H9 (cell line): ENCODE measurements around the gene FAM184A. TPM values are rescaled to one million over a fixed set of nuclear protein-coding genes. Genes with fewer than 3 reads are reported as not detected.

Source experiments
- DNase-seq: peaks from one replicate; pipeline ENCODE4 v3.0.0-alpha.2; 2017
- H2AFZ ChIP-seq: one replicate; pipeline ENCODE4 v1.6.1; 2013; ENCODE audit warnings: mild to moderate bottlenecking, low read length, control low read depth, moderate library complexity
- H2AK5ac ChIP-seq: 2 replicates; pipeline ENCODE4 v1.6.1; 2013; ENCODE audit warnings: low read length, control low read depth, mixed read lengths; ENCODE audit not compliant: insufficient read length
- H2BK120ac ChIP-seq: one replicate; pipeline ENCODE4 v1.6.1; 2013; ENCODE audit warnings: low read depth, mild to moderate bottlenecking, low read length, control low read depth, inconsistent platforms; ENCODE audit not compliant: poor library complexity, severe bottlenecking
- H2BK12ac ChIP-seq: 2 replicates; pipeline ENCODE4 v1.6.1; 2013; ENCODE audit warnings: low read length, control low read depth, mixed read lengths, low read depth; ENCODE audit not compliant: insufficient read length
- H2BK15ac ChIP-seq: 2 replicates; pipeline ENCODE4 v1.6.1; 2013; ENCODE audit warnings: low read depth, low read length, control low read depth
- H2BK20ac ChIP-seq: one replicate; pipeline ENCODE4 v1.6.1; 2013; ENCODE audit warnings: low read depth, mild to moderate bottlenecking, low read length, control low read depth, inconsistent platforms; ENCODE audit not compliant: poor library complexity, severe bottlenecking
- H2BK5ac ChIP-seq: 2 replicates; pipeline ENCODE4 v1.6.1; 2013; ENCODE audit warnings: low read length, control low read depth, mixed read lengths; ENCODE audit not compliant: insufficient read length
- H3K14ac ChIP-seq: 2 replicates; pipeline ENCODE4 v1.6.1; 2013; ENCODE audit warnings: low read length, control low read depth; ENCODE audit not compliant: insufficient read depth
- H3K18ac ChIP-seq: 2 replicates; pipeline ENCODE4 v1.6.1; 2013; ENCODE audit warnings: low read depth, mild to moderate bottlenecking, mixed read lengths, low read length, control low read depth; ENCODE audit not compliant: insufficient read length
- H3K23ac ChIP-seq: 2 replicates; pipeline ENCODE4 v1.6.1; 2013; ENCODE audit warnings: low read length, control low read depth, mixed read lengths, low read depth; ENCODE audit not compliant: insufficient read length
- H3K23me2 ChIP-seq: 2 replicates; pipeline ENCODE4 v1.6.1; 2013; ENCODE audit warnings: low read depth, mild to moderate bottlenecking, mixed read lengths, low read length, control low read depth; ENCODE audit not compliant: insufficient read length, poor library complexity, severe bottlenecking
- H3K27ac ChIP-seq: 2 replicates; pipeline ENCODE4 v1.5.1; 2013; ENCODE audit warnings: low read length, control low read depth, mixed read lengths, low read depth; ENCODE audit not compliant: insufficient read length
- H3K27me3 ChIP-seq: 2 replicates; pipeline ENCODE4 v1.6.1; 2013; ENCODE audit warnings: low read length, control low read depth, inconsistent platforms; ENCODE audit not compliant: insufficient read depth
- H3K4ac ChIP-seq: 2 replicates; pipeline ENCODE4 v1.6.1; 2013; ENCODE audit warnings: low read depth, mild to moderate bottlenecking, control low read depth, inconsistent platforms, low read length, moderate library complexity
- H3K4me1 ChIP-seq: 2 replicates; pipeline ENCODE4 v1.6.1; 2013; ENCODE audit warnings: low read length, control low read depth, inconsistent platforms; ENCODE audit not compliant: insufficient read depth
- H3K4me2 ChIP-seq: 2 replicates; pipeline ENCODE4 v1.6.1; 2013; ENCODE audit warnings: low read length, control low read depth, mixed read lengths; ENCODE audit not compliant: insufficient read length, insufficient read depth
- H3K56ac ChIP-seq: 2 replicates; pipeline ENCODE4 v1.6.1; 2013; ENCODE audit warnings: low read depth, mild to moderate bottlenecking, mixed read lengths, low read length, control low read depth; ENCODE audit not compliant: insufficient read length
- H3K79me1 ChIP-seq: 2 replicates; pipeline ENCODE4 v1.6.1; 2013; ENCODE audit warnings: low read depth, mild to moderate bottlenecking, moderate library complexity, low read length, control low read depth, inconsistent platforms; ENCODE audit not compliant: insufficient read depth, poor library complexity, severe bottlenecking
- H3K79me2 ChIP-seq: 2 replicates; pipeline ENCODE4 v1.6.1; 2013; ENCODE audit warnings: low read length, control low read depth, inconsistent platforms; ENCODE audit not compliant: insufficient read depth
- H3K9ac ChIP-seq: 2 replicates; pipeline ENCODE4 v1.6.1; 2013; ENCODE audit warnings: low read length, control low read depth, mixed read lengths; ENCODE audit not compliant: insufficient read length; ENCODE audit errors: extremely low read depth
- H3K9me3 ChIP-seq: one replicate; pipeline ENCODE4 v1.6.1; 2013; ENCODE audit warnings: low read depth, low read length, inconsistent platforms; ENCODE audit not compliant: control insufficient read depth
- H3T11ph ChIP-seq: one replicate; pipeline ENCODE4 v1.6.1; 2013; ENCODE audit warnings: mild to moderate bottlenecking, low read length, control low read depth, inconsistent platforms
- H4K20me1 ChIP-seq: one replicate; pipeline ENCODE4 v1.6.1; 2013; ENCODE audit not compliant: control insufficient read depth, insufficient read length, insufficient read depth
- H4K5ac ChIP-seq: 2 replicates; pipeline ENCODE4 v1.6.1; 2013; ENCODE audit warnings: low read depth, mild to moderate bottlenecking, mixed read lengths, low read length, control low read depth; ENCODE audit not compliant: insufficient read length
- H4K8ac ChIP-seq: replicated peaks from 2 replicates; pipeline ENCODE4 v1.6.1; 2013; ENCODE audit warnings: low read length, control low read depth, mixed read lengths, low read depth; ENCODE audit not compliant: insufficient read length
- H4K91ac ChIP-seq: 2 replicates; pipeline ENCODE4 v1.6.1; 2013; ENCODE audit warnings: low read depth, mild to moderate bottlenecking, moderate library complexity, mixed read lengths, low read length, control low read depth; ENCODE audit not compliant: insufficient read length
- H3K27ac Mint-ChIP-seq, 3 experiments: 2 replicates in 2 of 3; 3 replicates in 1 of 3; pipeline ENCODE4 v1.8.0; 2020 to 2021; ENCODE audit warnings: mixed read lengths in 3 of 3, mild to moderate bottlenecking in 1 of 3, moderate library complexity in 1 of 3
- H3K27me3 Mint-ChIP-seq: 2 replicates; pipeline ENCODE4 v1.8.0; 2021; ENCODE audit warnings: low read depth, mild to moderate bottlenecking, moderate library complexity, mixed read lengths
- H3K36me3 Mint-ChIP-seq, 3 experiments: 2 replicates in 2 of 3; 3 replicates in 1 of 3; pipeline ENCODE4 v1.8.0; 2020 to 2021; ENCODE audit warnings: low read depth in 3 of 3, mixed read lengths in 3 of 3; ENCODE audit not compliant: insufficient read depth in 1 of 3
- H3K4me1 Mint-ChIP-seq, 2 experiments: 2 replicates each; pipeline ENCODE4 v1.8.0; 2020; ENCODE audit warnings: mixed read lengths in 2 of 2
- H3K4me3 Mint-ChIP-seq, 2 experiments: 2 replicates in 1 of 2; 3 replicates in 1 of 2; pipeline ENCODE4 v1.8.0; 2020 to 2021; ENCODE audit warnings: mild to moderate bottlenecking in 2 of 2, mixed read lengths in 2 of 2, moderate library complexity in 1 of 2
- H3K9me3 Mint-ChIP-seq, 2 experiments: 2 replicates in 1 of 2; 3 replicates in 1 of 2; pipeline ENCODE4 v1.8.0; 2020; ENCODE audit warnings: mild to moderate bottlenecking in 2 of 2, mixed read lengths in 2 of 2, moderate library complexity in 1 of 2
- CTCF ChIP-seq: fragments of 200-600 bp; sonication (generic); conservative IDR thresholded peaks from 3 replicates; pipeline ENCODE4 v1.8.0; 2021; ENCODE audit warnings: antibody characterized with exemption, mild to moderate bottlenecking
- WGBS: extraction: QIAGEN DNeasy Blood & Tissue Kit; methylation state at CpG from one replicate; pipeline ENCODE4 v1.1.7; 2013; ENCODE audit warnings: missing lambda C conversion rate, low lambda C conversion rate, mixed read lengths; ENCODE audit not compliant: insufficient read length; ENCODE audit errors: extremely low coverage; 5-methylcytosine and 5-hydroxymethylcytosine counted together
- total RNA-seq: library from RNA; stranded (reverse); gene quantifications from 2 replicates; pipeline ENCODE4 v1.2.1, GENCODE V29; 2021

Gene FAM184A
- total RNA-seq, 1 experiment from 2014 or later: 11.4 TPM

- no peak within 1 kb of the TSS for H2BK5ac ChIP-seq
- no peaks in the 10 kb centered on the region for H3K4me1 ChIP-seq
- TF ChIP-seq CTCF: no peak
- peak within 1 kb of the TSS; percentile 43 for H3K18ac ChIP-seq
- no peak within 1 kb of the TSS; the same call in 1 of the 2 replicates for H3K4ac ChIP-seq
- H2AK5ac ChIP-seq: no peak within 1 kb of the TSS
- H3K9ac ChIP-seq: peak within 1 kb of the TSS; percentile 84
- H3K9me3 ChIP-seq: no peaks in the 10 kb centered on the region
- H3K79me1 ChIP-seq: no peaks in the 10 kb centered on the region
- no peak within 1 kb of the TSS for H4K8ac ChIP-seq
- no peaks in the 10 kb centered on the region for H4K20me1 ChIP-seq
- H2BK20ac ChIP-seq: no peak within 1 kb of the TSS
- no peak within 1 kb of the TSS for H2BK120ac ChIP-seq
- H2BK15ac ChIP-seq: no peak within 1 kb of the TSS
- peak within 1 kb of the TSS; percentile 97 to 99 (median 98) for H3K27ac Mint-ChIP-seq
- peak within 1 kb of the TSS; percentile 84 for H3K14ac ChIP-seq
- no peaks in the 10 kb centered on the region; the same call in 1 of the 2 replicates for H3K79me2 ChIP-seq
- H3K4me3 Mint-ChIP-seq: peak within 1 kb of the TSS; percentile 86 to 95
- peak within 1 kb of the TSS; percentile 86 for H3K27ac ChIP-seq
- peaks cover 4% of the 10 kb centered on the region for H3K23me2 ChIP-seq
- no peak within 1 kb of the TSS for H3K23ac ChIP-seq
- no peak within 1 kb of the TSS for H4K91ac ChIP-seq
- H3K27me3 Mint-ChIP-seq: no peaks in the 10 kb centered on the region
- H2BK12ac ChIP-seq: no peak within 1 kb of the TSS
- H3K9me3 Mint-ChIP-seq: peaks cover 19 to 20% of the 10 kb centered on the region in 2 experiments
- no CpG with 5 or more reads among the region's 95 CpGs for WGBS
- peak within 1 kb of the TSS; percentile 87 for H3K4me2 ChIP-seq
- H3T11ph ChIP-seq: no peak within 1 kb of the TSS
- peaks cover 18 to 19% of the 10 kb centered on the region in 2 experiments for H3K4me1 Mint-ChIP-seq
- H2AFZ ChIP-seq: peak within 1 kb of the TSS; percentile 2
- DNase-seq: peak; percentile 95
- no peak within 1 kb of the TSS for H4K5ac ChIP-seq
- no peaks in the 10 kb centered on the region for H3K27me3 ChIP-seq
- peaks cover 36 to 65% (median 38%) of the 10 kb centered on the region in 3 experiments for H3K36me3 Mint-ChIP-seq
- no peak within 1 kb of the TSS for H3K56ac ChIP-seq
Observed at GRCh38 chr6:118934461-118935330, 143.8 kb downstream of the FAM184A start, which contains the start of gene MCM9. MCM9 (minus strand) TSS chr6:118935159; CDS start chr6:118931723, 3,436 bp downstream.
